ENCODE results near the gene HSD11B1. TPM values are rescaled to one million over a fixed set of nuclear protein-coding genes. Genes with fewer than 3 reads are reported as not detected.

HSD11B1 gene
- total RNA-seq, 1 experiment from 2014 or later = not detected

DNA sequence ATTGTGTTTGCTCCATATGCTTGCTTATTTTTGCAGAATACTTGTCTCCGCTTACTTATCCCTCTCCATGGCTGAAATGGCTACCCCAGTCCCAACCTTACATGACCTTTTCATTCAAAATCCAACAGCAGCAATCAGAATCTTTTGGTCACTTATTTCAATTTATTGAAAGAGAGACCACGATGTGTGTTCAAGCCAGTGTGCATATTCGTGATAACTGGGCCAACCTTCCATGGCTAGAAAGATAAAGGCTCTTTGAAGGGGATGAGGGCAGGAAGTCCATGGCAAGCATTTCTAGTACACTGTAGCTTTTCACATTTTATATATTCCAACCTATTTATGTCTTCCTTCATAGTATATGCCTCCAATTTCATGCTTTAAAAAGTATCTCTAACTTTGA lies 23.1 kb downstream of the HSD11B1 start:
- ChIA-PET CTCF (no interaction called here), POLR2A (no interaction called here)
- no peaks in the 10 kb centered on the region for H3K9me3 ChIP-seq (ENCODE audit: control insufficient read depth, insufficient read depth, low read depth, low read length)
- DNase-seq (ENCODE audit: low read depth, low spot score) = no peak
- no peaks in the 10 kb centered on the region for H3K36me3 ChIP-seq (ENCODE audit: control insufficient read depth, insufficient read depth, low read length)
- intact Hi-C loops (cut with micrococcal nuclease; ENCODE audit: unreplicated experiment) = no loop called here
- H3K4me3 ChIP-seq (ENCODE audit: low read depth in 2 of 2, low read length in 2 of 2) = no peak overlapping the region
- H3K4me1 ChIP-seq (ENCODE audit: control insufficient read depth, insufficient read depth, low read length) = no peaks in the 10 kb centered on the region
- in situ Hi-C loops (cut with HindIII; ENCODE audit: low pct_unique_long_range_greater_than_20kb, low sequenced_read_pairs) = no loop called here
- no peak overlapping the region for H3K27ac ChIP-seq (ENCODE audit: low read length)
- TF ChIP-seq, protein P1, sequence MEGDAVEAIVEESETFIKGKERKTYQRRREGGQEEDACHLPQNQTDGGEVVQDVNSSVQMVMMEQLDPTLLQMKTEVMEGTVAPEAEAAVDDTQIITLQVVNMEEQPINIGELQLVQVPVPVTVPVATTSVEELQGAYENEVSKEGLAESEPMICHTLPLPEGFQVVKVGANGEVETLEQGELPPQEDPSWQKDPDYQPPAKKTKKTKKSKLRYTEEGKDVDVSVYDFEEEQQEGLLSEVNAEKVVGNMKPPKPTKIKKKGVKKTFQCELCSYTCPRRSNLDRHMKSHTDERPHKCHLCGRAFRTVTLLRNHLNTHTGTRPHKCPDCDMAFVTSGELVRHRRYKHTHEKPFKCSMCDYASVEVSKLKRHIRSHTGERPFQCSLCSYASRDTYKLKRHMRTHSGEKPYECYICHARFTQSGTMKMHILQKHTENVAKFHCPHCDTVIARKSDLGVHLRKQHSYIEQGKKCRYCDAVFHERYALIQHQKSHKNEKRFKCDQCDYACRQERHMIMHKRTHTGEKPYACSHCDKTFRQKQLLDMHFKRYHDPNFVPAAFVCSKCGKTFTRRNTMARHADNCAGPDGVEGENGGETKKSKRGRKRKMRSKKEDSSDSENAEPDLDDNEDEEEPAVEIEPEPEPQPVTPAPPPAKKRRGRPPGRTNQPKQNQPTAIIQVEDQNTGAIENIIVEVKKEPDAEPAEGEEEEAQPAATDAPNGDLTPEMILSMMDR (IDR thresholded peaks at IDR 0.05) = no peak
- TF ChIP-seq TCF7L2 (IDR thresholded peaks at IDR 0.05; ENCODE audit: low read depth, low read length) (no peak), POLR2AphosphoS5 (IDR thresholded peaks at IDR 0.05; ENCODE audit: low read depth, low read length) (no peak), SIN3A (IDR thresholded peaks at IDR 0.05; ENCODE audit: borderline replicate concordance, insufficient read depth, low read depth, low read length) (no peak)
- TF ChIP-seq, protein P2, sequence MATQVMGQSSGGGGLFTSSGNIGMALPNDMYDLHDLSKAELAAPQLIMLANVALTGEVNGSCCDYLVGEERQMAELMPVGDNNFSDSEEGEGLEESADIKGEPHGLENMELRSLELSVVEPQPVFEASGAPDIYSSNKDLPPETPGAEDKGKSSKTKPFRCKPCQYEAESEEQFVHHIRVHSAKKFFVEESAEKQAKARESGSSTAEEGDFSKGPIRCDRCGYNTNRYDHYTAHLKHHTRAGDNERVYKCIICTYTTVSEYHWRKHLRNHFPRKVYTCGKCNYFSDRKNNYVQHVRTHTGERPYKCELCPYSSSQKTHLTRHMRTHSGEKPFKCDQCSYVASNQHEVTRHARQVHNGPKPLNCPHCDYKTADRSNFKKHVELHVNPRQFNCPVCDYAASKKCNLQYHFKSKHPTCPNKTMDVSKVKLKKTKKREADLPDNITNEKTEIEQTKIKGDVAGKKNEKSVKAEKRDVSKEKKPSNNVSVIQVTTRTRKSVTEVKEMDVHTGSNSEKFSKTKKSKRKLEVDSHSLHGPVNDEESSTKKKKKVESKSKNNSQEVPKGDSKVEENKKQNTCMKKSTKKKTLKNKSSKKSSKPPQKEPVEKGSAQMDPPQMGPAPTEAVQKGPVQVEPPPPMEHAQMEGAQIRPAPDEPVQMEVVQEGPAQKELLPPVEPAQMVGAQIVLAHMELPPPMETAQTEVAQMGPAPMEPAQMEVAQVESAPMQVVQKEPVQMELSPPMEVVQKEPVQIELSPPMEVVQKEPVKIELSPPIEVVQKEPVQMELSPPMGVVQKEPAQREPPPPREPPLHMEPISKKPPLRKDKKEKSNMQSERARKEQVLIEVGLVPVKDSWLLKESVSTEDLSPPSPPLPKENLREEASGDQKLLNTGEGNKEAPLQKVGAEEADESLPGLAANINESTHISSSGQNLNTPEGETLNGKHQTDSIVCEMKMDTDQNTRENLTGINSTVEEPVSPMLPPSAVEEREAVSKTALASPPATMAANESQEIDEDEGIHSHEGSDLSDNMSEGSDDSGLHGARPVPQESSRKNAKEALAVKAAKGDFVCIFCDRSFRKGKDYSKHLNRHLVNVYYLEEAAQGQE (IDR thresholded peaks at IDR 0.05; ENCODE audit: insufficient read depth in 1 of 2, low read depth in 2 of 2, low read length in 1 of 2) = no peak
- no peak for ATAC-seq
- no TSS peak for BruUV-seq (replicated peaks)
- no peaks in the 10 kb centered on the region for H3K27me3 ChIP-seq (ENCODE audit: control insufficient read depth, insufficient read depth, low read length)

DNA sequence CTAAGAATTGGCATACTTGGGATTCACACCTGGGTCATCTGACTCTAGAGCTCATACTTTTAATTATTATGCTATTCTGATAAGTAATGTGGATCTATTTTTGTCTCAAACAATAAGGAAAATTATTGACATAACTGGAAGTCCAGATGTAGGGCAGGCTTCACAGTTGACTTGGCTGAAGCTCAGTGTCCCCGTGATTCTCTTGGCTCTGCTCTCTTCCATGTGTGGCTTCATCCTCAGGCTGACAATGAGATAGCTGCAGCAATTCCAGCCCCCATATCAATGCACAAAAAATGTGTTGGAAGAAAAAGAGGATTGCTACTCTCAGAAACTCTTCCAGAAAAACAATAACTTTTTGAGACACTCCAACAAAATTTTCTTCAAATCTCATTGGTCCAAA lies 23.8 kb downstream of the HSD11B1 start:
- Histone ChIP-seq H3K4me1 (ENCODE audit: control insufficient read depth, insufficient read depth, low read length) (no peaks in the 10 kb centered on the region), H3K27ac (ENCODE audit: low read length) (no peak overlapping the region), H3K4me3 (ENCODE audit: low read depth in 2 of 2, low read length in 2 of 2) (no peak overlapping the region), H3K36me3 (ENCODE audit: control insufficient read depth, insufficient read depth, low read length) (no peaks in the 10 kb centered on the region), H3K9me3 (ENCODE audit: control insufficient read depth, insufficient read depth, low read depth, low read length) (no peaks in the 10 kb centered on the region), H3K27me3 (ENCODE audit: control insufficient read depth, insufficient read depth, low read length) (no peaks in the 10 kb centered on the region)
- DNase-seq (ENCODE audit: low read depth, low spot score) = no peak
- in situ Hi-C loops (cut with HindIII; ENCODE audit: low pct_unique_long_range_greater_than_20kb, low sequenced_read_pairs) = no loop called here
- ATAC-seq = no peak
- no TSS peak for BruUV-seq (replicated peaks)
- intact Hi-C loops (cut with micrococcal nuclease; ENCODE audit: unreplicated experiment) = no loop called here
- POLR2A ChIA-PET = no interaction called here
- TF ChIP-seq, protein P2 (IDR thresholded peaks at IDR 0.05; ENCODE audit: insufficient read depth in 1 of 2, low read depth in 2 of 2, low read length in 1 of 2) = no peak
- TF ChIP-seq SIN3A (IDR thresholded peaks at IDR 0.05; ENCODE audit: borderline replicate concordance, insufficient read depth, low read depth, low read length) = no peak
- no peak for TF ChIP-seq POLR2AphosphoS5 (IDR thresholded peaks at IDR 0.05; ENCODE audit: low read depth, low read length)
- TF ChIP-seq, protein P1 (IDR thresholded peaks at IDR 0.05) = no peak
- no peak for TF ChIP-seq TCF7L2 (IDR thresholded peaks at IDR 0.05; ENCODE audit: low read depth, low read length)
- CTCF ChIA-PET = no interaction called here
